DMS53 (cell line): Measurements from ENCODE around the gene ANKRD33B.
"Not testable (repeated sequence)": the region's sequence is repeated elsewhere in the genome, so short reads cannot be mapped to it uniquely, and the experiment has no call there.

Experiments
- DNase-seq: peaks from one replicate; lab custom pipeline; 2025; lab: John Stamatoyannopoulos, UW

Gene ANKRD33B

DNA sequence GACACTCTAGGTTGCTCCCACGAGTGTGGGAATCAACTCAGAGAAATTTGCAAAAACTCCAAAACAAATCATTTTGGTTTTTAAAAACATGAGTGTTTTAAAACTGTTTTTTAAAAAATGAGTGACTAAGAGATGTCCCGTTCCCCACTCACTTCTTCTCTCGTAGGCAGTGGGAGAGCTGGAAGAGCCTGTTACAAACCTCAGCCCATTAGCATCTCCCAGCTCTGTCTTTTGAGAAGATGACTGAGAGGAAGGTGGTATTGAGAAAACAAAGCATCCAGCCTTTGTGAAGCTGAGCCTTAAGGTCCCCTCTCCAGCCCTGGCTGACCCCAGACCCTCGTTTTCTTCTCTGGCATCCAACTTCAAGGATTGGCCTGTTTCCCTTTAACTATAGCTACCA is 4.7 kb upstream of the ANKRD33B start:
- DNase-seq: no peak

DNA sequence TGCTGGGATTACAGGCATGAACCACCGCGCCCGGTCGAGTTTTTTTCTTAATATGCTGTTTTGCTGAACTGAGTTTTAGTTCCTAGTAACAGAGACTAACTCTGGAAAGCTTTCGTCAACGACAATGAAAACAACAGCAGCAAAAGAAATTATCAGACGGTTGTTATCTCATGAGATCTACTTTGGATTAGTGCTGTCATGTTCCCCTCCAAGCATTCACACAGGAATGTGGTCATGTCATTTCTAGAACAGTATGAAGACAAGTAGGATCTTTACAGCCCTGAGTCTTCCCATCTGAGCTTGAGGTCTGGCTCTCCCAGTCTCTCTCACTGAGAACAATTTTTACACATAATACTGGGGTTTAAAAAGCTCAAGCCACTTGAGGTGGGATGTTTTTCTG is 4.0 kb upstream of the ANKRD33B start:
- DNase-seq: no peak

DNA sequence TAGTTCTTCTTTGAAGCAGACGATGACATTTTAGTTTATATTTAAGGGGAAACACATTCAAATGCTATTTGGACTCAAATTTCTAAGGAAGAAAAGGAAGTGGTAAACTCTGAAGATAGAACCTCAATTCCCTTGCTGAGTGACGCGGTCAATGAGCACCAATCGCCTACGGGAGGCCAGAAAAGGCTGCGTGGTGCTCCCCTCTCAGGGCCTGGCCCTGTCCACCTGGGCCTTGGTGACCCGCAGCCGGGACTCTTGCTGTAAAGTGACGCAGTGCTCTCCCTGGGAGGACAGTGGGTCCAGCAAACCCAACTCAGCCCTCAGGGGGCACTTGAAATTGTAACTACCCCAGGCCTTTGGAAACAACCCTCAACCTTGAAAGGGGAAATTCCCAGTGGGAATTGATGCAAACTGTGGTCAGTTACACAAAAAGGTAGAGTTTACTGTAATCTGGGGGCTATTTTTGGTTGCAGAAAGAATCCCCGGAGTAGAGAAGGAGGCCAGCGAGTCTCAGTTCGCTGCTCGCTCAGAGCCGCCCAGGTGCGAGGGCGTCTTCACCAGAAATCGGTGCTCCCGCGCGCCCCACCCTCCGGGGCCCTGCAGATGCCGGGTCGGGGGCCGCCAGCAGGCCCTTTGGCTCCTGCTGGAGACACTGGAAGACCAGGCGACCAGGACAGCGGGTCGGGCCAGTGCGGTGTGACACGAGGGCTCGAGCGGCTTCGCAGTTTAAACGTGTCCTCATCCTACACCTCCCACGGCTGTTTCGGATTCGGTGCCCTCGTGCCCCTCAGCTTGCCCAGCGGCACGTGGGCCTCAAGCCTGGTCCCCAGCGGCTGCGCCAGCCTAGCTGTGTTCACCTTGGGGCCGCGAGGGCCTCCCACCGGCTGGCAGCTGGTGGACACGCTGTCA is 1.4 kb upstream of the ANKRD33B start:
- no peak for DNase-seq

DNA sequence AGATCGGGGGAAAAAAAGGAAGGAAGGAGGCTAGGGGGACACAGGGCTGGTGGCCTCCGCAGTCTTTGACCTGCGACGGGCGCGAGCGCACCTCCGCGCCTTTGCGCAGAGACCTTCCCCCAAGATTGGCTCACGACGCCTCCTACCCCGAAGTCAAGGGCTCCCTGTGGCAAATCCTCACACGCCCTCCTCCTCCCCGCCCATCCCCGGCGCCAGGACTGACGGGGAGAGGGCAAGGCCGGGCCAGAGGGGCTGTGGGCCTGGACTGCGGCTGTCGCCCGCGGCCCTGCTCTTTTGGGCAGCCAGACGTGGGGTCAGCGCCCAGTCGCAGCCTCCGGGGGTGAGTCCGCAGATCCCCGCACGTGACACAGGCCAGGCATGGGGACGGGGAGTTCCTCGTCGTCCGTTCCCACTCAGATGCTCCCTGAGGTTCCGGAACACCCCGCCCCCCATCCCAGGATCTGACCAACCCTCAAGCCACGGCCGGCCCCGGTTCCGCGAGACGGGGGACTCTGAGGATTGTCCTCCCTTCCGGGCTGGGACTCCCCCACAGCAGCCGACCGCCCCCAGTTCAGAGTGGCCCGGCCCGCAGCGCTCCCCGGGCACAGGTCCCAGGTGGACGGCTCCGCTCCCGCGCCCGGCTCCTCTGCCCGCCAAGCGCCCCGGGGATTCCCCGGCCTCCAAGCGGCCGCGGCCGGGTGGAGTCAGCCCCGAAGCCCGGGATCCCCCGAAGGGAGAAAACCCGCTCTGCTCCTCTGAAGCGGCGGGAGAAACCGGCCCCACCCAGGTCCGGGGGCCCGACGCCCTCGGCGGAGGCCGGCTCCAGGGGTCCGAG is 543 bp upstream of the ANKRD33B start:
- DNase-seq: peak; percentile 66

DNA sequence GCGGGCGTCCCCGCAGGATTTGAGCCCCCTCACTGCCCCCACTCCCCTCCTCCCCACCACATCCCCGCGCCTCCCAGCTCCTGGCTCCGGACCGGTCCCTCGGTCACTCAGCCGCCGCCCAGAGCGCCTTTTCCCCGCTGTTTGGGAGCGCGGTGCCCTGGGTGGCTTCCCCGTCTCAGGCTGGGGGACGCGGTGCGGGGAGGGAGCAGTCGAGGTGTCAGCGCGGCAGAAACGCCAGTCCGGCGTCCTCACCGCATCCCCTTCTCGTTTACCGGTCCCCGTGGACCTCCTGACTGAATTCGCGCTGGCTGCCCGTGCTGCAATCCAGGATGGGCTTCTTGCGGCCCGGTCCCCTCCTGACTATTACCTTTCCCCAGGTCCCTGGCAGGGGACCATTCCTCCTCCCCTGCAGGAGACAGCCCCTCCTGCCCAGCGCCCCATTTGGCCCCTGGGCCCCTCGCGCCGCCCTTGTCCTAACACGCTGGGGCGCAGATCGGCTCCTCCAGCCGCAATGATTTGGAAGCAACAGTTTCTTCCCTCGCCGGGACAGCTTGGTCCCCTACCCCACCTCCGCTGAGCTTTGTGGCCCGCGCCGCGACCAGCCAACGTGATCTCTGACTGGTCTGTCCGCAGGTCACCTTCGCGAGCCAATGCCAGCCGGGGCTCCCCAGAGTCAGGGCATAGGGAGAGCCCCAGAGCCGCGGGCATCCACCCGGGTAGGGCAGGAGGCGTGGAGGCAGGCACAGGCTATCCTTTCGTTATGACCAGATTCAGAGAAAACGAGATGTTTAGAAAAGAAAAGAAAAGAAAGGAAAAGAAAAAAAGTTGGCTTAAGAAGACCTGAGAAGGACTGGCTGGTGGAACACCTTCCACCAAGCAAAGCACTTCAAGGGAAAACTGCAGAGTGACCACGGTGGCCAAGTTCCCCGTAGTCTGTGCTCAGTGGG is 1.2 kb downstream of the ANKRD33B start:
- peak; percentile 45 for DNase-seq

DNA sequence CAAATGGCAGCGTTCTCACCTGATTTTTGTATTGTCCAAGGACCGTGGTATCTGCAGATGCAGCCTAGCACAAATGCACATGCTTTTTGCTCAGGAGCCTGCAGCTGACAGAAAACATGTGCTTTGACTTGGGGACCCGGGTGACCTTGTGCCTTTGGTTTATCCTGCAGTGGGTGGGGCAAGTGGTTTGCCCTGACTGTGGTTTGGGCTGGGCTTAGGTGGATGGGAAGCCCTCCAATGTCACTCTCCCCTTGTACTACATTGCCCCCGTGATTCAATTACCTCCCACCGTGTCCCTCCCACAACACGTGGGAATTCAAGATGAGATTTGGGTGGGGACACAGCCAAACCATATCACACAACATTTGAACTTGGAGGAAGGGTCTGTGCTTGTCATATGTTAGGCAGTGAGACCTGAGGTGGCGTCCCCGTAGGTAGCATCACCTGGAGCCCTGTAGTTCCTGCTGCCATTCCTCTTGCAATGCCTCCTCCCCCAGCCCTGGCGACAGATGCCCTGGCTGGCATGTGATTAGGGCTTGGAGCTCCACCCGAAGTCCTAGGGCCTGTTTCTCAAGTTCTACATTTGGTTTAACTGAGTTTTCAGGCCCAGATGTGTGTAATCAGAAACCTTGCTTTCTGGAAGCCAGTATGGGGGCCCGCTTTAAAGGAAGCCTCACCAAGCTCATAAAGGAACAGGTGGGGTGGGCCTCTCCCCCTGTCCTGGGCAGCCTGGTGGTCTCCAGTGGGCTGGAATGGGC is 2.1 kb downstream of the ANKRD33B start:
- peak; percentile 41 for DNase-seq

DNA sequence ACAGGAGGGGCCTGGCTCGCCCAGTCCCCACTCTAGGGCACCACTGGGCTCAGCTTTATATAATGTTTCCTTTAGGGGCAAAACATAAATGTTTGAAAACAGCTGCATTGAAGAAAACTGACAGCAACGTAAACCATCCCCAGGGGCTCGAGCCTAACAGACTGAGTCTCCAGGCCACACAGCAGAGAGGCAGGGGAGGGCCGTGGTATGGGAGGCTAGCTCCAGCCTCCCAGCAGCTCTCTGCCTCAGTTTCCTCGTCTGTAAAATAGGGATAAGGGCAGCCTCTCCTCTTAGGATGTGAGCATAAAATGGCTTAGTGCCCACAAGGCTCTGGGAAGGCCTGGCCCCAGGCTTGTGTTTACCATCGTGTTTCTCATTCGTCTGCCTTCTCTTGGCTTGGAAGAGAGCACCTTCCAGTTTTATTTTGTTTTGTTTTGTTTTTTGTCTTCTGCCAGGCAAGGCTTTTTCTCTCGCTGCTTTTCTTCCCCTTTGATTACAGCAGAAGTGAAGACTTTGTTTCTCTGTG is 2.7 kb downstream of the ANKRD33B start:
- DNase-seq: no peak

DNA sequence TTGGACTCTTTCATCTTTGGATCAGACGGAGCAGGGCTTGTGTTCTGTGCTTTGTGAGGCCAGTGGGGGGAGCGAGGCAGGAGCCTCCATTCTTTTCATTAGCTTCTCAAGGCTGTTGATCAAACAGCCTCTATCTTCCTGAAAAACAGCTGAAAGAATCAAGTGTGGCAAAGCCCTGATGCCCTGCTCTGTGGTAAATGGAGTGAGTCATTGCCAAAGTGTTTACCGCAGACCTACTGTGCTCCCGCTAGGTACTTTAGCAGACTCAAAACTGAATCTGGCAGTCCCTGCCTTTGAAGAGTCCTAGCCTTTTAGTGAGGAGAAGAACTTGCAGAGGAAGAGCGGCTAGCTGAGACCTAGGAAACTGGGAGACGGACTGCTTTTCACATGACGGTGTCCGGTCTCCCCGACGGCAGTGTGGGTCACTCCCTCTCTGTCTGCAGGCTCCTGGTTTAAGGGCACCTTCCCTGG is 3.3 kb downstream of the ANKRD33B start:
- DNase-seq: no peak

DNA sequence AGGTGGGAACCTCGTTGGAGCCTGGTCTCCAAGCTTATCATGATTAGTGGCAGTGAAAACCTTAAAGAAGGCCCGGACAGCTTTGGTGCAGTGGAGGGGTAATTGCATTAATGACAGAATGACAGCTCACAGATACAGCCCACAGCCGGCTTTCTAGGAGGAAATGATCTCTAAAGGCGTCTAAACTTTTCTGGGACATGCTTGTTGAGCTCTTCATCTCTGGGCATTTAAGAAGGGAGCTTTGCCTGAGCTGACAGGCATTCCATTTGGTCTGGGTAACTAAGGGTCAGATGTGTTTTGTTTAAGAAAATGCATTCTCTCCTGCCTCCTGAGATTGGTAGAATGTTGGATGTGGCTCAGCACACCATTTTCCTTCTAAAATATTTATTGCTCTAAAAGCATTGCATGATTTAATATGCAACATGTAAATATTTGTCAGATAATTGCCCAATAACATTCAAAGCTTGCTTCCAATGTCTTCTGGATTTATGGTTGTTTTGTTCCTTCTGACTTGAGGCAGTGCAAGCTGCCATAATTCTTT is 4.0 kb downstream of the ANKRD33B start:
- DNase-seq: no peak

DNA sequence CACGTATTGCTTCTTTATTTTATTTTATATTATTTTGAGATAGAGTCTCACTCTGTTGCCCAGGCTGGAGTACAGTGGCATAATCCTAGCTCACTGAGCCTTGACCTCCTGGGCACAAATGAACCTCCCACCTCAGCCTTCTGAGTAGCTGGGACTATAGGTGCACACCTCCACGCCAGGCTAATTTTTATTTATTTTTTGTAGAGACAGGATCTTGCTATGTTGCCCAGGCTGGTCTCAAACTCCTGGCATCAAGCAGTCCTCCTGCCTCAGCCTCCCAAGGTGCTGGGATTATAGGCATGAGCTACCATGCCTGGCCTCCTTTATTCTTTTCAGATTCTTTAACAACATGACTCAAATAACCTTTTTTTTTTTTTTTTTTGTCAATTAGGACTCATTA is 6.7 kb downstream of the ANKRD33B start:
- DNase-seq: not testable (repeated sequence)

DNA sequence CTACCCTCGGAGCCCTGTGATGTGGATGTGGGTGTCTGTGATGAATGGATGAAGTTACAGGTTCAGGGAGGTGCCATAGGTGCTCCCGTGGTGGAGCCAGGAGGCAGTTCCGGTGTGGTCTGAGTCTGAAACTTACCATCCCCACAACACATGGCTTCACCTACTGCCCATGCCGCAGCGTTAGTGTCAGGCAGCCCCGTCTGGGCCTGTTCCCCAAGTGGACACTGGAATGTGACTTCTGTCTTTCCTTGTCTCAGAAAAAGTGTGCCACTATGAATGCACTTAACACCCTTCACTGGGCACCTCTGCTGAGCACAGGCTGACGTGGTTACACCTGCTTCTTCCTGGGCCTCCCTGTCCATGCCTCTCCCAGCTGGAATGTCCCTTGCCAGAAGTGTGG is 8.6 kb downstream of the ANKRD33B start:
- DNase-seq: no peak

DNA sequence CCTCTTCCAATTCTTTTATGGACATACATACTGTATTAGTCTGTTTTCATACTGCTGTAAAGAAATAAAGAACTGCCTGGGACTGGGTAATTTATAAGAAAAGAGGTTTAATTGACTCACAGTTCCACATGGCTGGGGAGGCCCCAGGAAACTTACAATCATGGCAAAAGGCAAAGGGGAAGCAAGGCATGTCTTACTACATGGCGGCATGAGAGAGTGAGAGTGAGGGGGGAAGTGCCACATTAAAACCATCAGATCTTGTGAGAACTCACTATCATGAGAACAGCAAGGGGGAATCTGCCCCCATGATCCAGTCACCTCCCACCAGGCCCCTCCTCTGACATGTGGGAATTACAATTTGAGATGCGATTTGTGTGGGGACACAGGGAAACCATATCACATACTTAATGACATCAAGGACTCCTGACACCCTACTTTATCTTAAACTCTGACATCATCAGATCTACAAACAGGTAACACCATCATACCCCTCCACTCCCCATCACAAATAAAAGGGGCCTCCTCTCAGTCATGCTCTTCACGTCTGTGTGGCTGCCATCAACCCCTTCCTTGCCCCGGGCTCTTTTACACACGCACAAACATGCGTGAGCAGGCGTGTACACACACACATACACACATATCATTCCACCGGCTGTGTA is 9.7 kb downstream of the ANKRD33B start:
- DNase-seq: no peak

DNA sequence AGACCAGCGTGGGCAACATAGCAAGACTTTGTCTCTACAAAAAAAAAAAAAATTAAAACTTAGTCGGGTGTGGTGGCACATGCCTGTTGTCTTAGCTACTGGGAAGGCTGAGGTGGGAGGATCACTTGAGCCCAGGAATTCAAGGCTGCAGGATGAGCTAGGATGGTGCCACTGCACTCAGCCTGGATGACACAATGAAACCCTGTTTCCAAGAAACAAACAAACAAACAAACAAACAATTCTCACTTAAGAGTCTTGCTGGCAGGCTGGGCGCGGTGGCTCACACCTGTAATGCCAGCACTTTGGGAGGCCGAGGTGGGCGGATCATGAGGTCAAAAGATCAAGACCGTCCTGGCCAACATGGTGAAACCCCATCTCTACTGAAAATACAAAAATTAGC is 11.0 kb downstream of the ANKRD33B start:
- DNase-seq: not testable (repeated sequence)

DNA sequence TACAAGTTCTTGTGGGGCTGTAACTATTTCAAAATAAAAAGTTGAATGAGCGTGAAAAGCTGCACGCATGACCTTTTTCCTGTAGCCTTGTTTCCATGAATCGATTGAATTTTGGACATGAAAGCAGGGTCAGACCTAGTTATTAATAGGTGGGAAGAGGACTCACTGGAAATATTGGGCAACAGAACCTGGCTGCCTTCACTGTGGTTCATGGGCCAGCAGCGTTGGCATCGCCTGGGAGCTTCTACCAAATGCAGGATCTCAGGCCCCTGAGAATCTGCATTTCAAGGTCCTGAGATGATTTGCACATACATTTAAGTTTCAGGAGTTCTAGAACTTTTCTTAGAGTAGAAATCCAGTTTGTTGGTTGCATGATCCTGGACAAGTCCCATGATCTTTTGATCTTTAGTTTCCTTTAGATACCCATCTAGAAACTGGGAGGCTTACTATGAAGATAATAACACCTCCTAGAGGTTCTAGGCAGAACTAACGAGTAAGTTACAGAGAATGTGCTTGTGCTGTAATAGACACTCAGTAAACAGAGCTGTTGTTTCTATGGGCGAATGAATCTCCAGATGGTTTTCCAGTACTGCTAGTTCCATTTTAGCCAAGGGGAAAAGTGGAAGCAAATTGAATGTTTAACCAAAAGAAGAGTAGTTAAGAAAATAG is 12.4 kb downstream of the ANKRD33B start:
- DNase-seq: peak; percentile 42

DNA sequence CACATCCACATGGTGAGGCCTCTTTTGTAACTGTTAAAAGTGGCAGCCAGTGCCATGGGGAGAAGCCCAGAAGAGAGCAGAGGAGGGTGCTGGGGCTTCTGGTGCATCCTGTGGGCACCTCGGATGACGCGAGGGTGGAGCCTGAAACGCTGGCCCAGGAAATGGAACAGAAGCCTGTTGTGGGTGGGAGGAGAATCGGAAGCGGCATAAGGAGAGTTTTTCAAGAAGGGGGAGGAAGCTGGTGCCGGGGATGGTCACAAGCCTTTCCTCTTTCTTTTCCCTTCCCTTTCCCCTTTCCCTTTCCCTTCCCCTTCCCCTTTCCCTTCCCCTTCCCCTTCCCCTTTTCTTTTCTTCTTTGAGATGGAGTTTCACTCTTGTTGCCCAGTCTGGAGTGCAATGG is 12.9 kb downstream of the ANKRD33B start:
- DNase-seq: no peak

DNA sequence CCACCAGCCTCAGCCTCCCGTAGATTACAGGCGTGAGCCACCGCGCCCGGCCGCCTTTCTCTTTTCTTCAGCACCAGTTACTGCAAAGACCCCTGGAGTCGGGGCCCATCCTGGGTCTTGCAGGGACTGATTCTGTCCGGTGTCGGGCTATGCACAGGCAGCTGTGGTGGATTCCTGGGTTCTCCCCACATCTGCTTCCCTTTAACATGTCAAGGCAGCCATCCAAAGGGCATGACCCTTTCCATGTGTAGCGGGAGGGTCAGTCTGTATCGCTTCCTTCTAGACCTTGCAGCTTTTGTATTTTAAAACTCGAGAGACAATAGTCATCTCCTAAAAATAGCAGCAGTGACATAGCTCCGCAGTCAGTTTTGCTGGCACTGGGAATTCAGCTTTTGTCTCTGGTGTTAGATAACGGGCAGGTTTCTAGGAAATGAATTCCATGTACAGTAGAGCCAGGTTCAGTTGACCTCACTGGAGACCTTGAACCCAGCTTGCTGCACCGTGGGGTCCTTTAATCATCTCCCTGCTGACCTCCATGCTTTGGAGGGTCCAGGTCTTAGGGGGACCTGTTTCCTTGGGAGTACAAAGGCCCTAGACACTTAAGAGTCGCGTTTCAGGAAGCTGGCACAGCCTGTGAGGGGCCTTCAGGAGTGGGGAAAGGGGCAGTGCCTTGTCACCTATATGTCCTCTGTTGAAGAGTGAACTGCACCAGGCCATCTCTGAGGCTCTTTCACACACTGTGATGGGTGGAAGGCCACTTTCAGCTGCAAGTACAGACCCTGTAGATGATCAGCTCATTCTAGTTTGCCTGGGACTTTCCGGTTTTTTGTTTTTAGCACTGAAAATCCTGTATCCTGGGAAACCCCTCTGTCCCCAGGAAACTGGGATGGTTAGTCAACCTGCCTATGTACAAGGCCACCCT is 13.8 kb downstream of the ANKRD33B start:
- DNase-seq: no peak

DNA sequence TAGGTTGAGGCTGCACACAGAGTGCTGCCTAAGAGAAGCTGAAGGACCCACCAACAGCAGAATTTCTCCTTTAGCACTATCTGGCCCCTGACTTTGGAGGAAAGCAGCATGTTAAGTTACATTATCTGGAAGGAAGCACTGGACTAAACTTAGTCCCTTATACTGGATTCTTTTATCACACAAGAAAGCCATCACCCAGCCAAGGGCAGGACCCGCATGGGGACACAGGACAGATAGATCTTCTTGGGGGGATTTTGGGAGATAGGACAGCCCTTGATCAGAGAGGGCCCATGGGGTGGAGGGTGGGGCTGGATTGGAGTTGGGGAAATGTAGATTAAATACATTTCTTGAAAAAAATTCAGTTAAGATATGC is 14.4 kb downstream of the ANKRD33B start:
- DNase-seq: no peak

DNA sequence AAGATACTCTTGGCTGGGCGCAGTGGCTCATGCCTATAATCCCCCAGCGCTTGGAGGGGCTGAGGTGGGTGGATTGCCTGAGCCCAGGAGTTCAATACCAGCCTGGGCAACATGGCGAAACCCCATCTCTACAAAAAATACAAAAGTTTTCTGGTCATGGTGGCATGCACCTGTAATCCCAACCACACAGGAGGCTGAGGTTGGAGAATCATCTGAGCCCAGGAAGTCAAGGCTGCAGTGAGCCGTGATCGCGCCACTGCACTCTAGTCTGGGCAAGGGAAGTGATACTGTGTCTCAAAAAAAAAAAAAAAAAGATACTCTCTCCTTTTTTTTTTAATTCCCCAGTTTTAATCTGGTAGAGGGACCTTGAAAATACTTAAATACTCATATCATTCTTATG is 15.0 kb downstream of the ANKRD33B start:
- no peak for DNase-seq
